ENCODE measurements around the gene CFAP74.

CFAP74 gene

GRCh38 chr1:2024887-2025286 lies 21.3 kb upstream of the CFAP74 start:
- no peak for TF ChIP-seq CTCF (IDR thresholded peaks at IDR 0.05; ENCODE audit: borderline replicate concordance, insufficient read depth, low read depth, low read length)
- no peak overlapping the region for H3K4me3 ChIP-seq (ENCODE audit: low read depth, low read length)

- H3K4me3 ChIP-seq (ENCODE audit: low read depth, low read length), result no peak overlapping the region
- TF ChIP-seq CTCF (IDR thresholded peaks at IDR 0.05; ENCODE audit: borderline replicate concordance, insufficient read depth, low read depth, low read length), result no peak
Measured at GRCh38 chr1:2024451-2024850, 20.9 kb upstream of the CFAP74 start.

GRCh38 chr1:2023187-2023586 lies 19.6 kb upstream of the CFAP74 start:
- TF ChIP-seq CTCF (IDR thresholded peaks at IDR 0.05; ENCODE audit: borderline replicate concordance, insufficient read depth, low read depth, low read length), result no peak
- H3K4me3 ChIP-seq (ENCODE audit: low read depth, low read length), result no peak overlapping the region

- H3K4me3 ChIP-seq (ENCODE audit: low read depth, low read length), result no peak overlapping the region
- TF ChIP-seq CTCF (IDR thresholded peaks at IDR 0.05; ENCODE audit: borderline replicate concordance, insufficient read depth, low read depth, low read length), result no peak
Measured at GRCh38 chr1:2022063-2022770, 18.6 kb upstream of the CFAP74 start.

GRCh38 chr1:2021550-2021949 lies 18.0 kb upstream of the CFAP74 start:
- TF ChIP-seq CTCF (IDR thresholded peaks at IDR 0.05; ENCODE audit: borderline replicate concordance, insufficient read depth, low read depth, low read length), result no peak
- no peak overlapping the region for H3K4me3 ChIP-seq (ENCODE audit: low read depth, low read length)

- H3K4me3 ChIP-seq (ENCODE audit: low read depth, low read length), result no peak overlapping the region
Measured at GRCh38 chr1:2020310-2020655, 16.7 kb upstream of the CFAP74 start.

More at GRCh38 chr1:2020310-2020655, 16.7 kb upstream of the CFAP74 start:
- no peak for TF ChIP-seq CTCF (IDR thresholded peaks at IDR 0.05; ENCODE audit: borderline replicate concordance, insufficient read depth, low read depth, low read length)
